WI38 (cell line): ENCODE measurements around the gene GCSH.
A peak's percentile ranks its signal among the peaks of the same experiment; 100 is the strongest.

Experiments used
- H3K4me3 ChIP-seq: 2 replicates; pipeline ENCODE4 v1.5.1; 2011; ENCODE audit warnings: low read depth, mild to moderate bottlenecking, control low read depth, low read length
- CTCF ChIP-seq: IDR thresholded peaks from 2 replicates; pipeline ENCODE4 v1.5.1; 2012; ENCODE audit warnings: low read depth, mild to moderate bottlenecking, control low read depth, low read length

GCSH gene

DNA sequence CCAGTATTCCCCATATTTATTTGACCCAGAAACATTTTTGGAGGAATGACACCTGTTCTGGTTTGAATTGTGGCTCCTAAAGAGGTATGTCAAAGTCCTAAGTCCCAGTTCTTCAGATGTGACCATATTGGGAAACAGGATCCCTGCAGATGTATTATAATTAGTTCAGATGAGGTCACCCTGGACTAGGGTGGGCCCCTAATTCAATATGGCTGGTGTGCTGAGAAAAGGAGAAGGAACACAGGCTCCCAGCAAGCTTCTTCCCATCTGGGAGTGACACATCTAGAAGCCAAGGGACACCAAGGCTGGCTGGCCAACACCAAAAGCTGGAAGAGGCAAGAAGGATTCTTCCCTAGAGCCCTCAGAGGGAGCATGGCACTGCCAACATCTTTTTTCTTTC, 3.8 kb upstream of the GCSH start:
- no peak for TF ChIP-seq CTCF
- no peak overlapping the region for H3K4me3 ChIP-seq

DNA sequence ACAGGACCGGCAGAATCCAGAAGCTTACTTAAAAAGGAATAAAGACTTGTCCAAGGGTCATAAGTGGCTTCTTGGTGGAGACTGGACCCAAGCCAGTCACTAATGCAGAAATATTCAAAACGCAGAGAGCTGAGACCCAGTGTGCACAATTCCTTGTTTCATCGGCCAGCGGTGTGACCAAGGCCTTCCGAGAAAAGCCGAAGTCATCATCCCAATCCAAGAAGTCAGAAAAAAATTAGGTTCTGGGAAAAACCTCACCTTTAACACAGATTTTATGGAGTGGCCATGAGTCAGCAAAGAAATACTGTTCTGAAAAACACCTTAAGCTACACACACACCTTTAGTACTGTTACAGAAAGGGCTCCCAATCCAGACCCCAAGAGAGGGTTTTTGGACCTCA, 1.0 kb upstream of the GCSH start:
- TF ChIP-seq CTCF = no peak
- no peak overlapping the region for H3K4me3 ChIP-seq

GRCh38 chr16:81096715-81097208, 567 bp upstream of the GCSH start:
- no peak for TF ChIP-seq CTCF
- 0 out of 2 replicates have a peak overlapping the region, but pooled peaks have one; percentile 17 for H3K4me3 ChIP-seq

- TF ChIP-seq CTCF = no peak
- peak overlapping the region; percentile 77 for H3K4me3 ChIP-seq
Measured at GRCh38 chr16:81095653-81095952, 592 bp downstream of the GCSH start.

DNA sequence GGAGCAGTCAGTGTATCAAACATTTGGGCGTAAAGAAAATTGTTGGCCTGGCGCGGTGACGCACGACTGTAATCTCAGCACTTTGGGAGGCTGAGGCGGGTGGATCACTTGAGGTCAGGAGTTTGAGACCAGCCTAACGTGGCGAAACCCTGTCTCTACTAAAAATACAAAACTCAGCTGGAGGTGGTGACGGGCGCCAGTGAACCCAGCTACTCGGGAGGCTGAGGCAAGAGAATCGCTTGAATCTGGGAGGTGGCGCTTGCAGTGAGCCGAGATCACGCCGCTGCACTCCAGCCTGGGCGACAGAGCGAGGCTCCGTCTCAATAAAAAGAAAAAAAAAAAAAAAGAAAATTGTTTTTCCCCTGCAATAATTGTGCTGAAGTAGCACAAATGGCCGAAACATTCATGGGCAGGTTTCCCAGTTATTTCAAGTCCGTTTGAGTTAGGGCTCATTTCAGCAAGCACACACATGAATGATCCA, 1.4 kb downstream of the GCSH start:
- peak overlapping the region; percentile 77 for H3K4me3 ChIP-seq
- no peak for TF ChIP-seq CTCF

DNA sequence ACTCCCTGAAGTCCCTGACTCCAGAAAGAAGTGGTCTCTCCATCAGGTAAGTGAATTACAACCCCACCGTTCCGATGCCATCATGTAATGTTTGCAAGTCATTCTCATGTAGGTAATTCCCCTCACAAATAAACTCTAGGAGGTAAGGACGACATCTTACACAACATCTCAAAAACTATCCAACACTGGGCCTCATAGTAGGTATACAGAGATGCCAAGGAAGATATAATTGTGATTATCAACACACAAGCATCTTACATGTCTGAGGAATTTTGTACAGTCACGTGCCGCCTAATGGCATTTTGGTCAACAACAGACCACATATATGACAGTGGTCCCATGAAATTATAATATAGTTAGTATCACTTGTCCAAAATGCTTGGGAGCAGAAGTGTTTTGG, 7.4 kb downstream of the GCSH start:
- H3K4me3 ChIP-seq = no peak overlapping the region
- TF ChIP-seq CTCF = no peak

GRCh38 chr16:81081014-81081413, 15.2 kb downstream of the GCSH start:
- H3K4me3 ChIP-seq = no peak overlapping the region
- TF ChIP-seq CTCF = no peak
